Activated CD8-positive, alpha-beta T cell treated with anti-CD3 and anti-CD28 coated beads for 36 hours (primary cell): ENCODE data around the gene SMDT1. TPM values are rescaled to one million over a fixed set of nuclear protein-coding genes. Genes with fewer than 3 reads are reported as not detected.

Source experiments
- ATAC-seq: fragments of 200-7000 bp; cut with Tn5 transposase; one replicate; pipeline ENCODE4 v1.10.0; 2021; ENCODE audit warnings: mild to moderate bottlenecking, moderate library complexity
- CTCF ChIA-PET: fragments of 350-600 bp; sonication (Branson Sonifier 250); formaldehyde crosslinking; loops from one replicate; lab custom pipeline; 2021; ENCODE audit warnings: antibody characterized with exemption; lab: Charles Lee
- POLR2A ChIA-PET: fragments of 350-600 bp; sonication (Branson Sonifier 250); formaldehyde crosslinking; loops from one replicate; lab custom pipeline; 2021; ENCODE audit warnings: antibody characterized with exemption; lab: Charles Lee
- DNase-seq: peaks from one replicate; pipeline ENCODE4 v3.0.0-alpha.2; 2020
- H3K27ac Mint-ChIP-seq: one replicate; pipeline ENCODE4 v1.8.0; 2021; ENCODE audit warnings: mild to moderate bottlenecking, mixed read lengths
- H3K27me3 Mint-ChIP-seq: one replicate; pipeline ENCODE4 v1.8.0; 2021; ENCODE audit warnings: mixed read lengths
- H3K36me3 Mint-ChIP-seq: one replicate; pipeline ENCODE4 v1.8.0; 2021; ENCODE audit warnings: low read depth, mixed read lengths
- H3K4me1 Mint-ChIP-seq: one replicate; pipeline ENCODE4 v1.8.0; 2021; ENCODE audit warnings: low read depth, mixed read lengths
- H3K4me3 Mint-ChIP-seq: one replicate; pipeline ENCODE4 v1.8.0; 2021; ENCODE audit warnings: mild to moderate bottlenecking, moderate library complexity, mixed read lengths
- H3K9me3 Mint-ChIP-seq: one replicate; pipeline ENCODE4 v1.8.0; 2021; ENCODE audit warnings: mixed read lengths
- intact Hi-C: fragments of 100-400 bp; cut with micrococcal nuclease; formaldehyde crosslinking; loops from one replicate; pipeline ENCODE4 v1.10.0; 2022
- total RNA-seq, 2 experiments: library from RNA; stranded (reverse); gene quantifications; one replicate each; pipeline ENCODE4 v1.2.3, GENCODE V29; 2021
- TF ChIP-seq, protein P1 (sequence below): fragments of 200-600 bp; IDR thresholded peaks from one replicate; pipeline ENCODE4 v1.8.0; 2022; ENCODE audit warnings: antibody characterized with exemption, mild to moderate bottlenecking

SMDT1 gene
- total RNA-seq, 2 experiments from 2014 or later = 51.7 to 61.2 TPM

DNA sequence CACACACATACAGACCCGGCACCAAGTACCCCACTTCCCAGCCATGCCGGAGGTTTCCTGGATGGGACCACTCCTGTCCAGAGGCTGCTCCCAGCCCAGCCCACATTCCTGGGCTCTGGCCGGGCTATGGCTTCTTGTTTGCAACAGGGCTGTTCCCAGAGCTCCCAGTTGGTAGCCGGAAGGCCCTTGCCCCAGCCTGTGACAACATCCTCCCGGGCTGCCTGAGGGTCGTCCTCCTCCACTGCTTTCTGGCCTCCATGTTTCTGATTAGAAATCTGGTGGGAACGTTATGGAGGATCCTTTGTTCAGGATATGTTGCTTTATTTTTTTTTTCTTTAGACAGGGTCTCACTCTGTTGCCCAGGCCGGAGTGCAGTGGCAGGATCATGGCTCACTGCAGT lies 52.1 kb downstream of the SMDT1 start:
- ChIA-PET CTCF (no interaction called here), POLR2A (no interaction called here)
- ATAC-seq = no peak

DNA sequence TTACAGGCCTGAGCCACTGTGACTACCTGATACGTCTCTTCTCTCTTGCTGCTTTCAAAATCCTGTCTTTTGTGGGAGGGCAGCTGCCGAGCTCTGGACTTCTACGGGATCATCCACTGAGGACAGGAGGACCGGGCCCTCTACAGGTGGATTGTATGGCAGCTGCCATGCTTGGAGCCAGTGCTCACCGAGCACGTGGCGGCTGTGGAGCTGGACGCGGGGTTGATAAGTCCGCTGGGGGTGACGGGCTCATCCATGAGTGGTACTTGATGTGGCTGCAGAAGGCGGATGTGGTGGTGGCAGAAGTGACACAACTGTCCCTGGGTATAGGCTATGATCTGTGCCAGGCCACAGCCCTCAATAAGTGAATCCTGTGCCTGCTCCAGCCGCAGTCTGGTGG lies 53.0 kb downstream of the SMDT1 start:
- Mint-ChIP-seq H3K27me3 (no peaks in the 10 kb centered on the region), H3K4me3 (no peak overlapping the region), H3K27ac (no peak overlapping the region), H3K36me3 (no peaks in the 10 kb centered on the region), H3K9me3 (no peaks in the 10 kb centered on the region), H3K4me1 (no peaks in the 10 kb centered on the region)
- ATAC-seq (no peak), DNase-seq (no peak)
- CTCF ChIA-PET = no interaction called here
- intact Hi-C loops = no loop called here
- TF ChIP-seq, protein P1, sequence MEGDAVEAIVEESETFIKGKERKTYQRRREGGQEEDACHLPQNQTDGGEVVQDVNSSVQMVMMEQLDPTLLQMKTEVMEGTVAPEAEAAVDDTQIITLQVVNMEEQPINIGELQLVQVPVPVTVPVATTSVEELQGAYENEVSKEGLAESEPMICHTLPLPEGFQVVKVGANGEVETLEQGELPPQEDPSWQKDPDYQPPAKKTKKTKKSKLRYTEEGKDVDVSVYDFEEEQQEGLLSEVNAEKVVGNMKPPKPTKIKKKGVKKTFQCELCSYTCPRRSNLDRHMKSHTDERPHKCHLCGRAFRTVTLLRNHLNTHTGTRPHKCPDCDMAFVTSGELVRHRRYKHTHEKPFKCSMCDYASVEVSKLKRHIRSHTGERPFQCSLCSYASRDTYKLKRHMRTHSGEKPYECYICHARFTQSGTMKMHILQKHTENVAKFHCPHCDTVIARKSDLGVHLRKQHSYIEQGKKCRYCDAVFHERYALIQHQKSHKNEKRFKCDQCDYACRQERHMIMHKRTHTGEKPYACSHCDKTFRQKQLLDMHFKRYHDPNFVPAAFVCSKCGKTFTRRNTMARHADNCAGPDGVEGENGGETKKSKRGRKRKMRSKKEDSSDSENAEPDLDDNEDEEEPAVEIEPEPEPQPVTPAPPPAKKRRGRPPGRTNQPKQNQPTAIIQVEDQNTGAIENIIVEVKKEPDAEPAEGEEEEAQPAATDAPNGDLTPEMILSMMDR = no peak
- POLR2A ChIA-PET = interaction anchor here (1.3 kb wide), 1 partner anchor 13 kb away, joined by 3 read pairs; no protein-coding TSS in a partner anchor

More for the DNA sequence above, 52.1 kb downstream of the SMDT1 start:
- intact Hi-C loops = no loop called here
- DNase-seq = no peak
- H3K27ac Mint-ChIP-seq = no peak overlapping the region
- TF ChIP-seq, protein P1 = no peak
- H3K36me3 Mint-ChIP-seq = no peaks in the 10 kb centered on the region
- H3K27me3 Mint-ChIP-seq = no peaks in the 10 kb centered on the region
- H3K9me3 Mint-ChIP-seq = no peaks in the 10 kb centered on the region
- no peaks in the 10 kb centered on the region for H3K4me1 Mint-ChIP-seq
- H3K4me3 Mint-ChIP-seq = no peak overlapping the region

Other genes starting within 250 kb of the SMDT1 start
- 10 to 100 TPM; 87.1 to 92.9 TPM for gene SREBF2, start 246.6 kb upstream of the SMDT1 start, total RNA-seq
- 1 to 10 TPM; 2.3 to 2.7 TPM for gene SHISA8, start 164.6 kb upstream of the SMDT1 start, total RNA-seq
- 1 to 10 TPM; 4.0 TPM for gene TNFRSF13C, start 152.9 kb upstream of the SMDT1 start, total RNA-seq
- 10 to 100 TPM; 62.5 to 63.1 TPM for gene CENPM, start 132.5 kb upstream of the SMDT1 start, total RNA-seq
- gene SEPTIN3, start 110.3 kb upstream of the SMDT1 start, total RNA-seq = under 1 TPM; 0.20 to 0.36 TPM
- under 1 TPM in 1 of 2 experiments, not detected in 1; 0.43 TPM for gene WBP2NL, start 80.9 kb upstream of the SMDT1 start, total RNA-seq
- gene NAGA, start 8.9 kb upstream of the SMDT1 start, total RNA-seq = 1 to 10 TPM; 9.3 to 9.4 TPM
- gene PHETA2, start 5.5 kb upstream of the SMDT1 start, total RNA-seq = 1 to 10 TPM in 1 of 2 experiments, under 1 TPM in 1; 0.97 to 1.3 TPM
- gene NDUFA6, start 11.1 kb downstream of the SMDT1 start, total RNA-seq = 10 to 100 TPM; 92.8 to 93.8 TPM
- gene CYP2D6, start 51.1 kb downstream of the SMDT1 start, total RNA-seq = 1 to 10 TPM; 1.5 to 2.0 TPM
- 10 to 100 TPM; 58.7 to 58.9 TPM for gene TCF20, start 191.0 kb downstream of the SMDT1 start, total RNA-seq